Activated naive CD8-positive, alpha-beta T cell treated with anti-CD3 and anti-CD28 coated beads, Interleukin-2, amount 50 U/mL, for 16 hours (primary cell): ENCODE data around the gene PTPRR.

Source experiments
- DNase-seq: peaks from one replicate; pipeline ENCODE4 v3.0.0-alpha.2; 2020; ENCODE audit warnings: low read depth, low spot score

The PTPRR gene

GRCh38 chr12:70910666-70911065 lies 9.9 kb downstream of the PTPRR start:
- DNase-seq, result no peak

GRCh38 chr12:70908978-70909377 lies 11.6 kb downstream of the PTPRR start:
- no peak for DNase-seq

- DNase-seq, result no peak
Observed at GRCh38 chr12:70907412-70907811, 13.1 kb downstream of the PTPRR start.

- DNase-seq, result no peak
Observed at GRCh38 chr12:70895956-70896355, 24.6 kb downstream of the PTPRR start.

DNA sequence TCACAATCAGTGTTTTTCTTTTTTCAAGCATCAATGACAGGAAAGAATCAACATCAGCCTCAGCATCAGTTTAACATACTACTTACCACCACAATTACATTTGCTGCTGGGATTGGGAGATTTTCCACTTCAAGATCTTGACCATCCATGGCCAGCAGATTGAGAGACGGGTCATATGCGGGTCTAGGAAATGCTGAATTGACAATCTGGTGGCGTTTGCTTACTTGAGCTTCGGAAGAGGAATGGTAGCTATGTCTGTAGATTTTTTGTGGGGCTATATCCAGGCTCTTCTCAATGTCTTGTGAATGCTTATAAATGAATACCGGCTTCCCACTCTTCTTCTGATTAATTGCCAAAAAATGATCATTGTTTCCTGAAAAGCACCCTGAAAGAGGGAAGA lies 27.9 kb downstream of the PTPRR start:
- DNase-seq, result no peak

DNA sequence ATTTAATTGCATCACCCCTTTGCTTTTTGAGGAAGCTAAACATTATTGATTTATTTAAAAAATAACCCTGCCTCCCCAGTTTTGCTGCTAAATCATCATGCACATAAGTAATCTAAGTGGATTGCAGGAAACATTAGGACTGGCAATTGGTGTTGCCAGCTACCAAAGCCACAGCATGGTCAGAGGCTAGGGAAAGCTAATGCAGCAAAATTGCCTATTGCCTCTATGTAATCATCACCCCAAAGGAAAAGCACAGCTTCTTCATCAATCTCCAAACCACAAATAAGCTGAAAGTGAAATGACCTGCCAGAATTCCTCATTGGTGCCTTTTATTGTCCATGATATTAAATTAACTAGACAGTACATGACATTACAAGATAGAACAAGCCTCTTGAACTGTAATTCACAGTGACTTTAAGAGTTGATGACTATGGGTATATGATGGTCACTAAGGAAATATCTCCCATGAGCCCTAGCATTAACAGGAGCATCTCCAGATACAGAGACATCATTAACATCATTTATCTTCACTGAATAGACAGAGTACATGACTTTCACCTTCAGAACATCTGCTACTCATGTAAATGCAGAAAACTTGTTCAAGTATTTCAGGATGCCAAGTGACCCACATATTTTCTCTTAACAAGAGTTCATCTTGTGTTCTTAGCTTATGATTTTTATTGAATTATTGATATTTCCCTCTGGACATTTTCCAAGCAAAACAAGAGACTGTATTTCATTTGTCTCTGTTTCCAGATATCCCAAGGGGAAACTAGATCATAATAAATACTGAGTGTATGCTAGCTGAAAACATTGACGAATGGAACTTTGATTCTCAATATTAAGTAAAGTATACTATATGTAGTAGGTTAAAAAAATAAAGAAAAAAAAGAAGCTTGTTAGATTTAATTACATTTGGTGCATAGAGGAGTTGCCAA lies 29.4 kb downstream of the PTPRR start:
- no peak for DNase-seq

DNA sequence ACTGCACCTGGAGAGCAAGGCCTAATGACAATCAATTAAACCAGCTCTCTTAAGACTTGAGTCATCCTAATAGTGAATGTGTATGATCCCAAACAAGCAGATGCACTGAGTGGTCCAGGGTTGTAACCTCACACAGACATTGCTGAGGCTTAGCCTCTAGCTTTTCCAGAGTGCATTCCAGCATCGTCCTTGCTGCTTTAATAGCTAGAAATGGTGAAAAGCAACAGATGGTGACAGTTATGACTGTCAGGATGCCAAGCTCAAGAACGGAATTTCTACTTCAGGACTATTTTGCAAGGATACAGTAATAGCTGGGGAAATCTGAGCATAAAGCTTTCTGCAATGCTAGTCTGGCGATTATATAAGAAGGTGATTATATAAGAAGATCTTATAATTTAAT lies 34.6 kb downstream of the PTPRR start:
- no peak for DNase-seq

DNA sequence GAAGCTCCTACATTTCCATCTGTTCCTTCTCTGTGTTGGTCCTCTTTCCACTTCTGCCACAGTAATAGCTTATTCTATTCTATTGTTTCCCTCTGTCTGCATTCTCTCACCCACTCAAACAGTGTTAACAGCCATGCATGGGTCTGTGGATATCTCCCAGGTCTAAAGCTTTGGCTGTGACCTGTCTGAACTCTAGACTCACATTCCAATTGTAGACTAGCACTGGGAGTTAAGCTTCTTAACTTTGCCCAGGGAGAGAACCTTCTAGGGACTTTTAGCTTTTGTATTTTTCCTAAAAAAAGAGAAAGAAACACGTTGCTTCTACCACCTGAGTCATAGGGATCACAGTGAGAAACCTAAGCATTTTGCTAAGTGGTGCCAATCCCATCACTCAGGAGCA lies 36.7 kb downstream of the PTPRR start:
- DNase-seq, result no peak

- no peak for DNase-seq
Observed at GRCh38 chr12:70880744-70881143, 39.8 kb downstream of the PTPRR start.

DNA sequence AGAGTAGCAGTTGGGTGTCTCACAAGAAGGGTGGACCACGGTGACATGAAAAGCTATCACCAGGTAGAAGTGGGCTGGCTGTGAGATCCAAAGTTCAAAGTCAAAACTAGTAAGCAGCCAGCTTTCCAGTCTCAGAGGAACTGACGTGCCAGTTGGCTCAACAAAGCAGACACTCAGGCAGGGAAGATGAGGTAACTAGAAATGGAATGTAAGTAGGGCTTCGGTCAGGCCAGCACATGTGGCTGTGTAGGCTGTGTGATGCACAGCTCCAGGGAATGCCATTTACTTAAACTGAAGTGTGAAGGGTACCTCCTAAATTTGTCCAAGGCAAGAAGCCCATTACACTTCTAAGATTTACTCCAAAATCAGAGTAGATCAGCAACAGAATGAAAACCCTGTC lies 43.6 kb downstream of the PTPRR start:
- DNase-seq, result no peak

GRCh38 chr12:70875628-70876027 lies 44.9 kb downstream of the PTPRR start:
- DNase-seq, result no peak

GRCh38 chr12:70854881-70855568 lies 65.5 kb downstream of the PTPRR start:
- no peak for DNase-seq

DNA sequence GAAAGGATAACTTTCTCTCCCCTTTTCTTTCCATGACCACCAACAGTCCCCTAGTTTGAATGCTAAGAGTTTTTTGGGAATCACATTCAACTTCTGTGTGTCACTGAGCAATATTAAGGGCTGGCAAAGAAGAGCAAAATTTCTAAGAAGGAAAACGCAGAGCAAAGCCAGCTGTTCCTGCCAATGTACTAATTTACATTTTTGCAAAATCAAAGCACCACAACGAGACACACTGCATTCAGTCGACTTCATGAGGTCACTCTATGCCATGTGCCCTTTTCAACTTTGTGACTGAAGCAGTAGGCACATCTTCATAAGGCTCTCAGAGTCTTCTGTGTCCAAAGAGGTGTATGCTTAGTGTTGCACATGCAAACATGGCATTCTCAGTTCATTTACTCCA lies 66.4 kb downstream of the PTPRR start:
- no peak for DNase-seq

GRCh38 chr12:70853326-70853725 lies 67.2 kb downstream of the PTPRR start:
- DNase-seq, result no peak

DNA sequence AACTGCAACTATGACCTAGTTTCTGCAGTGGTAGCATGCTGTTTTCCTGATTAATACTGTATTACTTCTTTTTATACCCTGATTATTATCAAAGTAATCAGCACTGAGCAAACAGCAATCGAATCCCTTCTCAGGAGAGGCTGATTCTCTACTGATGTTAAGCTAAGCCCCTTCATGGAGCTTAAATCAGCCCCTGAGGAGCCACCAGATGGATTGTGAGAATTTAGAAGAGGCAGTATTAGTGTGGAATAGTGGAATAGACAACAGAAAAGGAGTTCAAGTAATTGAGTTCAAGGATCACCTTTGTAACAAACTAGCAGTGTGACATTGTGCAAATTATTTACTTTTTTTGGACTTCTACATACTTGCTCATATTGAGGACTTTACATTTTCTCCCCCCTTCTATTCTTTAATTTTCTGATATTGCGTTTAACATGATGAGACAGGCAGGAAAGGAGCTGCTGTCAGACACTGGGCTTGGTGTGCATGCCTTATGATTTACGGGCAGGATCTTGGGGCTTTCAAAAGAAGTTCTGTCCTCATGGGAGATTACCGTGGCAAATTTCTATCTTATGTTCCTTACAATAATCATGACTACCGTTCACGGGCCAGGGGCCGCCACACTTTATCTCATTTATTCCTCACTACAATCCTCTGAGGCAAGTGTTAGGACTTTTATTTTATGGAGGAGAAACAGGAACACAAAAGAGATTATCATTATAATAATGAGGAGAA lies 68.0 kb downstream of the PTPRR start:
- DNase-seq, result no peak

DNA sequence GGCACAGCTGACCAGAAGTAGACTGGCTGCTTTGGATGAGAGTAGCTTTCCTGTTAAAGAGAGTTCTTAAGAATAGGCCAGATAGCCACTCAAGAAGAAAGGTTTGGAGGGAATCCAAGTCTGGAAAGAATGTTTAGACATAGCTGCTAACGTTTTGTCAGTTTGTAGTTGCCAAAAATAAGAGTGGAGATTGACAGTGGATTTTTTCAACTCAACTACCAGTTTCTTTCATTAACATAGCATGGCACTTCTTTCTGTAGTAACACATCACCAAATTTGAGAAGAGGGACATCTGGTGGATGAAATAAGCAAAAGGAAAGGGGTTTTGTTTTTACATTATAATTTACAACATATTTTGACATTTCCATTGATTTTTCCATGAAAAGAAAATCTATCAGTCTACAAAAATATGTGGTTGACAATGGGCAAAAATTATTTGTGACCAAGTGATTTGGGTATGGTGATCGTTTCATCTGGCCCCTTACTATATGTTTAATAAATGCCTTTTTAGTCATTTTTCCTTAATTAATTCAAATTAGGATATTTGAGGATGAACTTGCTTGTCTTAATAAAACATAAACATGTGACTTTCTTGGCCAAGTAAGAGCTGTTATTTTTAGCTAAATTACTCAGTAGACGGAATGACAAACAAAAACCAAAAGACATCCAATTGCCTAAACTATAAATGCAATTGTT lies 71.1 kb downstream of the PTPRR start:
- no peak for DNase-seq

DNA sequence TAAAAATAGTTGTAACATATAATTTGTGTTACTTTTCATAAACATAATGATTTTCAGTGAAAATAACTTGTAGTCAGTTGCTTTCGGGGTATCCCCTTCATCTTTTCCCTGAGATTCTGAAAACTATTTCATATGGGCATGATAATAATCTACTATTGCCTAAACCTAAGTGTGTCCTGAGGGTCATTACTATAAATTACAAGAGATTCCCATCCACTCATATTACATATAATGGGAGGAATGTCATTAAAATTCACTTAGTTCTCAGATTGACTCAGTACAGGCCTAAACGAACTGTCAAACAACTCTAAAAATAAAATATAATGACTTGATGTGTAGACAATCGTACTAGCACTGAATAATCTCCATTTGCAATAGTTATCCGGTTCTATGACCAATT lies 72.7 kb downstream of the PTPRR start:
- no peak for DNase-seq

DNA sequence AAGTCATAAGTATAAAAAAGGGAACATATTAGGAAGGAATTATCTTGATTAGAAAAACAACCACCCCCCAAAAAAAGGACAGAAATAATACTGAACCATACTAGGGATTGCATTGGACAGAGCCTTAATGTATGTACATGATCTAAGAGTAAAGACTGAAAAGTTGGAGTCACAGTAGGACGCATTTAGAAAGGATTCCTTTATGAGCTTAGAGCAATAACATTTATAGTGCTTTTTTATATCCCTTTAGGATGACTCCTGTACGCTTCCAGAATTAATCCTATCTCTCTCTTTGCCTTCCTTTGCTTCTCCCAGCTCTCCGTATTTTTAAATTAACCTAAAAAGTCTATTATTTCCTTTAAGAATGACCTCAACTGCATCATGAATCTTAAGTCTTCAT lies 75.3 kb downstream of the PTPRR start:
- DNase-seq, result no peak

DNA sequence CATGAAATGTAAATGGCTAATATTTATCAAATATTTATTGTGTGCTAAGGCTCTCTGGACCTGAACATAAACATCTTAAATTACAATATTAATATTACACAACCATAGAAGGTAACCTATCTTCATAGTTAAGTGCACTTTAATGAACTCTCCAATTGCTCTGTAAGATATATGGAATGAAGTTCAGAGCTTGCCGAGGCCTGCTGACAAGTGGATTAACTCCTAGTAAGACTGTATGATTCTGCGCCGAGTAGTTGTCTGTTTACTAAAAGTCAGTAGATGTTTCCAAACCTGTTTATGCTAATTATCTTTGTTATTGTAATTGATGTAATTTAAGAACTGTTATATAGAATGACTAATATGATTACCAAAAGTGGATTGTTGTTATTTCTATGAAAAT lies 77.2 kb downstream of the PTPRR start:
- no peak for DNase-seq

GRCh38 chr12:70842942-70843341 lies 77.6 kb downstream of the PTPRR start:
- no peak for DNase-seq

DNA sequence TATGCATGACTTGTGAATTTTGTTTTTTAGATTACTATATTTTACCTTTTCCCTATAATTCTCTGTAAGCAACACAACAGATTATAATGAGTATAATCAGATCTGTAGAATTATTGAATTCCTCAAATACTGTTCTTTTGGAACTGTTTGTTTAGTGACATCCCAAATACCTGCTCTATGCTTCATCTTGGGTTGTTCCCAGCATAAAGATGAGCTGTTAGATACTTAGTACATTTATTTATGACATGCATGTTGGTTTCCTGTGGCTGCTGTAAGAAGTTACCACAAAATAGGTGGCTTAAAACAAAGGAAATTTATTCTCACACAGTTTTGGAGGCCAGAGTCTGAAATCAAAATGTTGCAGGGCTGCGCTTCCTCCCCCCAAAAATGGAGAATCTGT lies 78.4 kb downstream of the PTPRR start:
- no peak for DNase-seq
